ENCODE data around the gene C11orf68. TPM values are rescaled to one million over a fixed set of nuclear protein-coding genes. Genes with fewer than 3 reads are reported as not detected.

Gene C11orf68
- total RNA-seq, 1 experiment from 2014 or later: 31.9 TPM

DNA sequence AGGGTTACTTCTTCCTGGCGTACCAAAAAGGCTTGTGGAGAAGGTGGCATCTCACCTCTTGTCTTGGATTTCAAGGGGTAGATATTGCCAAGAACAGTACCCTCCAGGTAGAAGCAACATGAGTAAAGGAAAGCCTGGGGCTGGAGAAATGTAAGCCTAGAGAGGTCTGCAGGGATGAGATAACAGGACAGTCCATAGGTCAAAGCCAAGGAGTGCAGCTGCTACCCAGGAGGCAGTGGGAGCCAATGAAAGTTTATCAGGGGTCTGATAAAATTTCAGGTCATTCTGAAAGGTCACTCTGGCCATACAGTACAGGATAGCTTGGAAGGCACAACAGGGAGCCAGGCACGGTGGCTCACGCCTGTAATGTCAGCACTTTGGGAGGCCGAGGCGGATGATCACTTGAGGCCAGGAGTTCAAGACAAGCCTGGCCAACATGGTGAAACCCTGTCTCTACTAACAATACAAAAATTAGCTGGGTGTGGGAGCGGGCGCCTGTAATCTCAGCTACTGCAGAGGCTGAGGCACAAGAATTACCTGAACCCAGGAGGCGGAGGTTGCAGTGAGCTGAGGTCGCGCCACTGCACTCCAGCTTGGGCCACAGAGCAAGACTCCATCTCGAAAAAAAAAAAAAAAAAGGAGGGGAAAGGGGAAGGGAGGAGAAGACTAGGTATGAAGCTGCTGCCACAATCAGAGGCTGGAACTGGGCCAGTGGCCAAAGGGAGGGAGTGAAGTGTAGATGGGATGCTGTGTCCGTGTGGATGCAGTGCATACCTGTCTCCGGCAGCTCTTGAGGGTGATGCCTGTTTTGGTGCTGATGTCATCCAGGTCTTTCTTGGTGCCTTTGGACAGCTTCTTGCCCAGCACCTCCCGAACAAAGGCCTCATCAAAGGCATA, 31.8 kb downstream of the C11orf68 start (continued):
- TF ChIP-seq, protein P1, sequence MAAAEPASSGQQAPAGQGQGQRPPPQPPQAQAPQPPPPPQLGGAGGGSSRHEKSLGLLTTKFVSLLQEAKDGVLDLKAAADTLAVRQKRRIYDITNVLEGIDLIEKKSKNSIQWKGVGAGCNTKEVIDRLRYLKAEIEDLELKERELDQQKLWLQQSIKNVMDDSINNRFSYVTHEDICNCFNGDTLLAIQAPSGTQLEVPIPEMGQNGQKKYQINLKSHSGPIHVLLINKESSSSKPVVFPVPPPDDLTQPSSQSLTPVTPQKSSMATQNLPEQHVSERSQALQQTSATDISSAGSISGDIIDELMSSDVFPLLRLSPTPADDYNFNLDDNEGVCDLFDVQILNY (CRISPR knock-in tag; IDR thresholded peaks at IDR 0.05): no peak
- TF ChIP-seq, protein P2, sequence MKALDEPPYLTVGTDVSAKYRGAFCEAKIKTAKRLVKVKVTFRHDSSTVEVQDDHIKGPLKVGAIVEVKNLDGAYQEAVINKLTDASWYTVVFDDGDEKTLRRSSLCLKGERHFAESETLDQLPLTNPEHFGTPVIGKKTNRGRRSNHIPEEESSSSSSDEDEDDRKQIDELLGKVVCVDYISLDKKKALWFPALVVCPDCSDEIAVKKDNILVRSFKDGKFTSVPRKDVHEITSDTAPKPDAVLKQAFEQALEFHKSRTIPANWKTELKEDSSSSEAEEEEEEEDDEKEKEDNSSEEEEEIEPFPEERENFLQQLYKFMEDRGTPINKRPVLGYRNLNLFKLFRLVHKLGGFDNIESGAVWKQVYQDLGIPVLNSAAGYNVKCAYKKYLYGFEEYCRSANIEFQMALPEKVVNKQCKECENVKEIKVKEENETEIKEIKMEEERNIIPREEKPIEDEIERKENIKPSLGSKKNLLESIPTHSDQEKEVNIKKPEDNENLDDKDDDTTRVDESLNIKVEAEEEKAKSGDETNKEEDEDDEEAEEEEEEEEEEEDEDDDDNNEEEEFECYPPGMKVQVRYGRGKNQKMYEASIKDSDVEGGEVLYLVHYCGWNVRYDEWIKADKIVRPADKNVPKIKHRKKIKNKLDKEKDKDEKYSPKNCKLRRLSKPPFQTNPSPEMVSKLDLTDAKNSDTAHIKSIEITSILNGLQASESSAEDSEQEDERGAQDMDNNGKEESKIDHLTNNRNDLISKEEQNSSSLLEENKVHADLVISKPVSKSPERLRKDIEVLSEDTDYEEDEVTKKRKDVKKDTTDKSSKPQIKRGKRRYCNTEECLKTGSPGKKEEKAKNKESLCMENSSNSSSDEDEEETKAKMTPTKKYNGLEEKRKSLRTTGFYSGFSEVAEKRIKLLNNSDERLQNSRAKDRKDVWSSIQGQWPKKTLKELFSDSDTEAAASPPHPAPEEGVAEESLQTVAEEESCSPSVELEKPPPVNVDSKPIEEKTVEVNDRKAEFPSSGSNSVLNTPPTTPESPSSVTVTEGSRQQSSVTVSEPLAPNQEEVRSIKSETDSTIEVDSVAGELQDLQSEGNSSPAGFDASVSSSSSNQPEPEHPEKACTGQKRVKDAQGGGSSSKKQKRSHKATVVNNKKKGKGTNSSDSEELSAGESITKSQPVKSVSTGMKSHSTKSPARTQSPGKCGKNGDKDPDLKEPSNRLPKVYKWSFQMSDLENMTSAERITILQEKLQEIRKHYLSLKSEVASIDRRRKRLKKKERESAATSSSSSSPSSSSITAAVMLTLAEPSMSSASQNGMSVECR (CRISPR knock-in tag; IDR thresholded peaks at IDR 0.05; ENCODE audit: borderline replicate concordance): no peak
- TF ChIP-seq, protein P3, sequence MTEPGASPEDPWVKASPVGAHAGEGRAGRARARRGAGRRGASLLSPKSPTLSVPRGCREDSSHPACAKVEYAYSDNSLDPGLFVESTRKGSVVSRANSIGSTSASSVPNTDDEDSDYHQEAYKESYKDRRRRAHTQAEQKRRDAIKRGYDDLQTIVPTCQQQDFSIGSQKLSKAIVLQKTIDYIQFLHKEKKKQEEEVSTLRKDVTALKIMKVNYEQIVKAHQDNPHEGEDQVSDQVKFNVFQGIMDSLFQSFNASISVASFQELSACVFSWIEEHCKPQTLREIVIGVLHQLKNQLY (CRISPR knock-in tag; IDR thresholded peaks at IDR 0.05): no peak
- TF ChIP-seq HMGA2 (CRISPR knock-in tag; IDR thresholded peaks at IDR 0.05): no peak
- no peak for TF ChIP-seq TCF7 (CRISPR knock-in tag; IDR thresholded peaks at IDR 0.05; ENCODE audit: low read depth)
- no peak for TF ChIP-seq SP1 (CRISPR knock-in tag; conservative IDR thresholded peaks at IDR 0.05)
- TF ChIP-seq, protein P4, sequence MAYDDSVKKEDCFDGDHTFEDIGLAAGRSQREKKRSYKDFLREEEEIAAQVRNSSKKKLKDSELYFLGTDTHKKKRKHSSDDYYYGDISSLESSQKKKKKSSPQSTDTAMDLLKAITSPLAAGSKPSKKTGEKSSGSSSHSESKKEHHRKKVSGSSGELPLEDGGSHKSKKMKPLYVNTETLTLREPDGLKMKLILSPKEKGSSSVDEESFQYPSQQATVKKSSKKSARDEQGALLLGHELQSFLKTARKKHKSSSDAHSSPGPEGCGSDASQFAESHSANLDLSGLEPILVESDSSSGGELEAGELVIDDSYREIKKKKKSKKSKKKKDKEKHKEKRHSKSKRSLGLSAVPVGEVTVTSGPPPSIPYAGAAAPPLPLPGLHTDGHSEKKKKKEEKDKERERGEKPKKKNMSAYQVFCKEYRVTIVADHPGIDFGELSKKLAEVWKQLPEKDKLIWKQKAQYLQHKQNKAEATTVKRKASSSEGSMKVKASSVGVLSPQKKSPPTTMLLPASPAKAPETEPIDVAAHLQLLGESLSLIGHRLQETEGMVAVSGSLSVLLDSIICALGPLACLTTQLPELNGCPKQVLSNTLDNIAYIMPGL (CRISPR knock-in tag; IDR thresholded peaks at IDR 0.05): no peak

DNA sequence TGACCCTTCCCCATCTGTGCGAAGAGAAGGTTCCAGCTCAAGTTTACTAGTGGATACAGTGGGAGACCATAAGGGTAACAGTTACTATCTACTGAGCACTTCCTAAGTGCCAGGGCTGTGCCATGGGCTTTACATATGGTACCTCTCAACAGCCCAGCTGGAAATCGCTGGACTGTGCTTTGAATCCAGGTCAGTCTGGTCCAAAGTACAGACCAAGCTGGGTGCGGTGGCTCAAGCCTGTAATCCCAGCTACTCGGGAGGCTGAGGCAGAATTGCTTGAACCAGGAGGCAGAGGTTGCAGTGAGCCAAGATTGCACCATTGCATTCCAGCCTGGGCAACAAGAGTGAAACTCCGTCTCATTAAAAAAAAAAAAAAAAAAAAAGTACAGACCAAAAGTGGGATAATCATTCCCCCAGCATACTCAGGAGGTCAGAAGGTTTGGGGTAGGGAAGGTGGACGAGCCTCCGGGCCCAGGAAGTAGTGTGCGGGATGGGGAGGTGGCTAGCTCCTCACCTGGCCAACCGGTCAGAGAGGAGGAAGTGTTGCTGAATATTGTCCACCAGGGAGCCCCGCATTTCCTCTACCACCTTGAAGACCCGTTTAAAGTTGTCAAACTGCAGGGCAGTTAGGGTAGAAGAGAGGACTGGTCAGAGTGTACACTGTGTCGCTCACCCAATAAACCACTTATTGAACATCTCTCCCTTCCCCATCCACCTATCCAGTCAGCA, 32.9 kb downstream of the C11orf68 start:
- peaks cover 42% of the 10 kb centered on the region for H3K36me3 Mint-ChIP-seq
- peaks cover 15% of the 10 kb centered on the region for H3K27me3 Mint-ChIP-seq (ENCODE audit: low read depth)
- CTCF ChIA-PET: interaction anchor here (0.6 to 11.9 kb wide), 15 partner anchors 9 to 279 kb away, joined by 3 to 539 read pairs (median 15); partner anchors contain the start of genes AP5B1, CFL1, CST6 and EFEMP2
- ATAC-seq: no peak
- no peak for DNase-seq (ENCODE audit: low spot score)
- TF ChIP-seq, protein P5, sequence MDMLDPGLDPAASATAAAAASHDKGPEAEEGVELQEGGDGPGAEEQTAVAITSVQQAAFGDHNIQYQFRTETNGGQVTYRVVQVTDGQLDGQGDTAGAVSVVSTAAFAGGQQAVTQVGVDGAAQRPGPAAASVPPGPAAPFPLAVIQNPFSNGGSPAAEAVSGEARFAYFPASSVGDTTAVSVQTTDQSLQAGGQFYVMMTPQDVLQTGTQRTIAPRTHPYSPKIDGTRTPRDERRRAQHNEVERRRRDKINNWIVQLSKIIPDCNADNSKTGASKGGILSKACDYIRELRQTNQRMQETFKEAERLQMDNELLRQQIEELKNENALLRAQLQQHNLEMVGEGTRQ (CRISPR knock-in tag; IDR thresholded peaks at IDR 0.05): no peak
- TF ChIP-seq MXD4 (CRISPR knock-in tag; IDR thresholded peaks at IDR 0.05; ENCODE audit: borderline replicate concordance) (no peak), CBFB (CRISPR knock-in tag; IDR thresholded peaks at IDR 0.05; ENCODE audit: low read depth) (no peak), ZNF317 (CRISPR knock-in tag; IDR thresholded peaks at IDR 0.05; ENCODE audit: borderline replicate concordance, low read depth) (no peak), RORB (CRISPR knock-in tag; IDR thresholded peaks at IDR 0.05) (no peak), SMAD4 (CRISPR knock-in tag; IDR thresholded peaks at IDR 0.05) (no peak), NFE2L1 (CRISPR knock-in tag; IDR thresholded peaks at IDR 0.05) (no peak)
- TF ChIP-seq, protein P6, sequence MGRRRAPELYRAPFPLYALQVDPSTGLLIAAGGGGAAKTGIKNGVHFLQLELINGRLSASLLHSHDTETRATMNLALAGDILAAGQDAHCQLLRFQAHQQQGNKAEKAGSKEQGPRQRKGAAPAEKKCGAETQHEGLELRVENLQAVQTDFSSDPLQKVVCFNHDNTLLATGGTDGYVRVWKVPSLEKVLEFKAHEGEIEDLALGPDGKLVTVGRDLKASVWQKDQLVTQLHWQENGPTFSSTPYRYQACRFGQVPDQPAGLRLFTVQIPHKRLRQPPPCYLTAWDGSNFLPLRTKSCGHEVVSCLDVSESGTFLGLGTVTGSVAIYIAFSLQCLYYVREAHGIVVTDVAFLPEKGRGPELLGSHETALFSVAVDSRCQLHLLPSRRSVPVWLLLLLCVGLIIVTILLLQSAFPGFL (CRISPR knock-in tag; IDR thresholded peaks at IDR 0.05; ENCODE audit: borderline replicate concordance): no peak
- TF ChIP-seq, protein P7, sequence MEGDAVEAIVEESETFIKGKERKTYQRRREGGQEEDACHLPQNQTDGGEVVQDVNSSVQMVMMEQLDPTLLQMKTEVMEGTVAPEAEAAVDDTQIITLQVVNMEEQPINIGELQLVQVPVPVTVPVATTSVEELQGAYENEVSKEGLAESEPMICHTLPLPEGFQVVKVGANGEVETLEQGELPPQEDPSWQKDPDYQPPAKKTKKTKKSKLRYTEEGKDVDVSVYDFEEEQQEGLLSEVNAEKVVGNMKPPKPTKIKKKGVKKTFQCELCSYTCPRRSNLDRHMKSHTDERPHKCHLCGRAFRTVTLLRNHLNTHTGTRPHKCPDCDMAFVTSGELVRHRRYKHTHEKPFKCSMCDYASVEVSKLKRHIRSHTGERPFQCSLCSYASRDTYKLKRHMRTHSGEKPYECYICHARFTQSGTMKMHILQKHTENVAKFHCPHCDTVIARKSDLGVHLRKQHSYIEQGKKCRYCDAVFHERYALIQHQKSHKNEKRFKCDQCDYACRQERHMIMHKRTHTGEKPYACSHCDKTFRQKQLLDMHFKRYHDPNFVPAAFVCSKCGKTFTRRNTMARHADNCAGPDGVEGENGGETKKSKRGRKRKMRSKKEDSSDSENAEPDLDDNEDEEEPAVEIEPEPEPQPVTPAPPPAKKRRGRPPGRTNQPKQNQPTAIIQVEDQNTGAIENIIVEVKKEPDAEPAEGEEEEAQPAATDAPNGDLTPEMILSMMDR (IDR thresholded peaks at IDR 0.05): no peak
- TF ChIP-seq, protein P8, sequence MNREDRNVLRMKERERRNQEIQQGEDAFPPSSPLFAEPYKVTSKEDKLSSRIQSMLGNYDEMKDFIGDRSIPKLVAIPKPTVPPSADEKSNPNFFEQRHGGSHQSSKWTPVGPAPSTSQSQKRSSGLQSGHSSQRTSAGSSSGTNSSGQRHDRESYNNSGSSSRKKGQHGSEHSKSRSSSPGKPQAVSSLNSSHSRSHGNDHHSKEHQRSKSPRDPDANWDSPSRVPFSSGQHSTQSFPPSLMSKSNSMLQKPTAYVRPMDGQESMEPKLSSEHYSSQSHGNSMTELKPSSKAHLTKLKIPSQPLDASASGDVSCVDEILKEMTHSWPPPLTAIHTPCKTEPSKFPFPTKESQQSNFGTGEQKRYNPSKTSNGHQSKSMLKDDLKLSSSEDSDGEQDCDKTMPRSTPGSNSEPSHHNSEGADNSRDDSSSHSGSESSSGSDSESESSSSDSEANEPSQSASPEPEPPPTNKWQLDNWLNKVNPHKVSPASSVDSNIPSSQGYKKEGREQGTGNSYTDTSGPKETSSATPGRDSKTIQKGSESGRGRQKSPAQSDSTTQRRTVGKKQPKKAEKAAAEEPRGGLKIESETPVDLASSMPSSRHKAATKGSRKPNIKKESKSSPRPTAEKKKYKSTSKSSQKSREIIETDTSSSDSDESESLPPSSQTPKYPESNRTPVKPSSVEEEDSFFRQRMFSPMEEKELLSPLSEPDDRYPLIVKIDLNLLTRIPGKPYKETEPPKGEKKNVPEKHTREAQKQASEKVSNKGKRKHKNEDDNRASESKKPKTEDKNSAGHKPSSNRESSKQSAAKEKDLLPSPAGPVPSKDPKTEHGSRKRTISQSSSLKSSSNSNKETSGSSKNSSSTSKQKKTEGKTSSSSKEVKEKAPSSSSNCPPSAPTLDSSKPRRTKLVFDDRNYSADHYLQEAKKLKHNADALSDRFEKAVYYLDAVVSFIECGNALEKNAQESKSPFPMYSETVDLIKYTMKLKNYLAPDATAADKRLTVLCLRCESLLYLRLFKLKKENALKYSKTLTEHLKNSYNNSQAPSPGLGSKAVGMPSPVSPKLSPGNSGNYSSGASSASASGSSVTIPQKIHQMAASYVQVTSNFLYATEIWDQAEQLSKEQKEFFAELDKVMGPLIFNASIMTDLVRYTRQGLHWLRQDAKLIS (CRISPR knock-in tag; IDR thresholded peaks at IDR 0.05; ENCODE audit: borderline replicate concordance): no peak
- POLR2A ChIA-PET: interaction anchor here (1.3 kb wide), 1 partner anchor 26 kb away, joined by 5 read pairs; the partner anchor contains the start of gene MUS81
- no peak overlapping the region for H3K27ac Mint-ChIP-seq
- H3K4me1 Mint-ChIP-seq: peaks cover 30% of the 10 kb centered on the region
- no peaks in the 10 kb centered on the region for H3K9me3 Mint-ChIP-seq
- H3K4me3 Mint-ChIP-seq: peak overlapping the region; percentile 97
